Endothelial cell of umbilical vein (primary cell): ENCODE results near the gene FAM227B. TPM values are rescaled to one million over a fixed set of nuclear protein-coding genes. Genes with fewer than 3 reads are reported as not detected.

Experiments
- BruUV-seq: library from RNA; stranded (reverse); fragments of 400-500 nt; replicated peaks from 2 replicates; lab custom pipeline; 2021; lab: Mats Ljungman, UMichigan
- CTCF ChIA-PET: fragments of 300-600, 350-600 bp; sonication (Branson Sonifier 250); formaldehyde crosslinking; loops from one replicate; lab custom pipeline; 2021; ENCODE audit warnings: antibody characterized with exemption, inconsistent platforms; lab: Charles Lee
- POLR2A ChIA-PET: fragments of 300-600, 350-600 bp; sonication (Branson Sonifier 250); formaldehyde crosslinking; loops from one replicate; lab custom pipeline; 2021; ENCODE audit warnings: antibody characterized with exemption, inconsistent platforms; lab: Charles Lee
- DNase-seq: peaks from one replicate; pipeline ENCODE4 v3.0.0-alpha.2; 2011; ENCODE audit warnings: low read depth, low spot score
- FAIRE-seq: peaks from 2 replicates; lab custom pipeline; 2011; peaks lifted over from hg19 to GRCh38; lab: Jason Lieb, UNC
- H2AFZ ChIP-seq: 2 replicates; pipeline ENCODE4 v1.6.0; 2012; ENCODE audit warnings: low read depth, low read length, control low read depth, inconsistent platforms
- H3K27ac ChIP-seq: 2 replicates; pipeline ENCODE4 v1.5.1; 2011; ENCODE audit warnings: low read depth, mild to moderate bottlenecking, control low read depth, low read length, moderate library complexity; ENCODE audit not compliant: insufficient read depth
- H3K27me3 ChIP-seq, 2 experiments: 2 replicates each; pipeline versions ENCODE4 v1.6.0 to v1.6.1; 2011; ENCODE audit warnings: low read length in 2 of 2, mixed read lengths in 1 of 2; ENCODE audit not compliant: control insufficient read depth in 2 of 2, insufficient read depth in 2 of 2
- H3K36me3 ChIP-seq, 2 experiments: 2 replicates in 1 of 2; 3 replicates in 1 of 2; pipeline ENCODE4 v1.5.1; 2011; ENCODE audit warnings: low read length in 2 of 2, mild to moderate bottlenecking in 1 of 2, moderate library complexity in 1 of 2; ENCODE audit not compliant: control insufficient read depth in 2 of 2, insufficient read depth in 2 of 2; ENCODE audit errors: extremely low read depth in 1 of 2
- H3K4me1 ChIP-seq: 3 replicates; pipeline ENCODE4 v1.5.1; 2011; ENCODE audit warnings: mild to moderate bottlenecking, low read length; ENCODE audit not compliant: control insufficient read depth, insufficient read depth; ENCODE audit errors: extremely low read depth
- H3K4me2 ChIP-seq: 2 replicates; pipeline ENCODE4 v1.6.1; 2011; ENCODE audit warnings: low read length, control low read depth, mixed read lengths; ENCODE audit not compliant: insufficient read depth
- H3K4me3 ChIP-seq, 3 experiments: fragments of 200-600 bp in 1 of 3; sonication (generic), shearing (Covaris generic) in 1 of 3; replicated peaks in 1 of 3; 2 replicates each; pipeline ENCODE4 v1.5.1; 2011 to 2016; ENCODE audit warnings: control low read depth in 3 of 3, low read length in 3 of 3, mild to moderate bottlenecking in 2 of 3, inconsistent platforms in 1 of 3, low read depth in 1 of 3, moderate library complexity in 1 of 3; ENCODE audit not compliant: insufficient read depth in 1 of 3
- H3K79me2 ChIP-seq: 2 replicates; pipeline ENCODE4 v1.6.0; 2012; ENCODE audit warnings: low read length, inconsistent platforms; ENCODE audit not compliant: control insufficient read depth, insufficient read depth
- H3K9ac ChIP-seq: replicated peaks from 2 replicates; pipeline ENCODE3; 2011; ENCODE audit warnings: low read length, control low read depth; ENCODE audit not compliant: insufficient read depth; ENCODE audit errors: extremely low read depth
- H3K9me1 ChIP-seq: replicated peaks from 3 replicates; pipeline ENCODE4 v1.6.0; 2011; ENCODE audit warnings: mild to moderate bottlenecking, low read length; ENCODE audit not compliant: control insufficient read depth, insufficient read depth; ENCODE audit errors: extremely low read depth
- H3K9me3 ChIP-seq: replicated peaks from 2 replicates; pipeline ENCODE4 v1.5.1; 2012; ENCODE audit warnings: low read length, inconsistent platforms; ENCODE audit not compliant: control insufficient read depth, insufficient read depth
- H4K20me1 ChIP-seq: replicated peaks from 2 replicates; pipeline ENCODE3; 2011; ENCODE audit warnings: mild to moderate bottlenecking, low read length; ENCODE audit not compliant: control insufficient read depth, insufficient read depth; ENCODE audit errors: extremely low read depth
- CTCF ChIP-seq, 2 donors: IDR thresholded peaks; 1 replicate in 1 of 2; 2 replicates in 1 of 2; pipeline ENCODE4 v1.5.1; 2011; ENCODE audit warnings: low read length in 2 of 2, mild to moderate bottlenecking in 2 of 2, moderate library complexity in 2 of 2, control low read depth in 1 of 2, inconsistent platforms in 1 of 2, low read depth in 1 of 2; ENCODE audit not compliant: insufficient read depth in 1 of 2; ENCODE audit errors: extremely low read depth in 1 of 2
- EZH2 ChIP-seq: IDR thresholded peaks from 2 replicates; pipeline ENCODE4 v1.6.1; 2012; ENCODE audit warnings: borderline replicate concordance, low read depth, mild to moderate bottlenecking, moderate library complexity, low read length, inconsistent platforms; ENCODE audit not compliant: severe bottlenecking
- FOS ChIP-seq: IDR thresholded peaks from 2 replicates; pipeline ENCODE4 v1.6.1; 2011; ENCODE audit warnings: mild to moderate bottlenecking, low read length, moderate library complexity, borderline replicate concordance; ENCODE audit not compliant: insufficient read depth
- GATA2 ChIP-seq: IDR thresholded peaks from 2 replicates; pipeline ENCODE4 v1.7.0; 2011; ENCODE audit warnings: low read depth, mild to moderate bottlenecking, moderate library complexity, mixed read lengths, low read length; ENCODE audit not compliant: insufficient read length, insufficient read depth
- JUN ChIP-seq: IDR thresholded peaks from 2 replicates; pipeline ENCODE4 v1.6.1; 2011; ENCODE audit warnings: borderline replicate concordance, low read depth; ENCODE audit not compliant: insufficient read length, insufficient read depth
- MAX ChIP-seq: IDR thresholded peaks from 2 replicates; pipeline ENCODE4 v1.6.1; 2011; ENCODE audit not compliant: insufficient read depth, insufficient read length
- MYC ChIP-seq: IDR thresholded peaks from one replicate; pipeline ENCODE4 v1.6.1; 2011; ENCODE audit warnings: mild to moderate bottlenecking, low read depth, low read length
- POLR2A ChIP-seq: IDR thresholded peaks from 2 replicates; pipeline ENCODE4 v1.6.1; 2012; ENCODE audit warnings: low read depth, mild to moderate bottlenecking, control low read depth, low read length
- POLR2AphosphoS5 ChIP-seq: IDR thresholded peaks from 2 replicates; pipeline ENCODE4 v1.6.1; 2012; ENCODE audit warnings: low read depth, mild to moderate bottlenecking, control low read depth, low read length, moderate library complexity; ENCODE audit not compliant: insufficient read depth
- dilution Hi-C: fragments of 300-500 bp; cut with MboI; formaldehyde crosslinking; loops from one replicate; pipeline ENCODE4 v1.15.0; 2019; ENCODE audit warnings: low sequenced_read_pairs; ENCODE audit not compliant: extremely low pct_ligation_motif_present
- intact Hi-C: fragments of 100-400 bp; cut with micrococcal nuclease; formaldehyde crosslinking; loops from one replicate; pipeline ENCODE4 v1.10.0; 2022
- polyA plus RNA-seq, 4 experiments: library from polyadenylated mRNA; depleted of rRNA in 3 of 4; stranded (reverse) in 3 of 4; unstranded in 1 of 4; fragments of >200 nt; gene quantifications; 2 replicates each; pipeline versions ENCODE4 v1.2.1 to v1.2.3, GENCODE V29; 2011 to 2012; ENCODE audit warnings: missing spikeins in 1 of 4
- total RNA-seq: library from RNA; stranded (reverse); gene quantifications from 2 replicates; pipeline ENCODE4 v1.2.3, GENCODE V29; 2021

The FAM227B gene
- total and polyA plus RNA-seq, 2 donors (not counting 3 experiments of a cell fraction or from before 2014, with no cell fraction given), result 1.5 to 1.8 TPM

- no peaks in the 10 kb centered on the region for H3K36me3 ChIP-seq
- no peak overlapping the region for H3K9ac ChIP-seq
- no peak overlapping the region for H3K4me3 ChIP-seq
- POLR2A ChIA-PET, result no interaction called here
- no peak overlapping the region for H2AFZ ChIP-seq
- dilution Hi-C loops (no loop called here), intact Hi-C loops (loop anchor here (5.0 kb wide), 1 partner anchor 722 kb away; no protein-coding TSS in a partner anchor)
- FAIRE-seq (no peak), DNase-seq (no peak)
- CTCF ChIA-PET, result interaction anchor here (1.0 to 5.8 kb wide), 2 partner anchors 188 to 563 kb away, joined by 4 to 282 read pairs; no protein-coding TSS in a partner anchor
- no peak overlapping the region for H3K27ac ChIP-seq
- TF ChIP-seq GATA2, result no peak
- TF ChIP-seq MYC, result no peak
- TF ChIP-seq EZH2, result no peak
- no peak for TF ChIP-seq CTCF (IDR thresholded peaks at IDR 0.05; ENCODE audit: extremely low read depth in 1 of 2, insufficient read depth in 1 of 2, low read depth in 1 of 2, low read length in 2 of 2)
- TF ChIP-seq POLR2A, result no peak
- TF ChIP-seq MAX, result no peak
- no peak for TF ChIP-seq POLR2AphosphoS5
- no peak for TF ChIP-seq JUN
- TF ChIP-seq FOS, result no peak
- H3K9me1 ChIP-seq, result no peaks in the 10 kb centered on the region
- peaks cover 2% of the 10 kb centered on the region for H3K4me1 ChIP-seq
- H3K9me3 ChIP-seq, result no peaks in the 10 kb centered on the region
- no peak overlapping the region for H3K4me2 ChIP-seq
- H3K79me2 ChIP-seq, result no peaks in the 10 kb centered on the region
- H3K27me3 ChIP-seq, result peaks cover 0 to 11% of the 10 kb centered on the region in 2 experiments
- no TSS peak for BruUV-seq
- H4K20me1 ChIP-seq, result no peaks in the 10 kb centered on the region
These were observed 195.7 kb downstream of the FAM227B start for GRCh38 chr15:49424954-49425353.
